GM21576 (cell line): Measurements from ENCODE around the gene BHLHE23.

Source experiments
- ATAC-seq: cut with Tn5 transposase; IDR thresholded peaks from one replicate; pipeline ENCODE4 v1.9.1; 2021; ENCODE audit warnings: mild to moderate bottlenecking, moderate library complexity; ENCODE audit not compliant: unreplicated experiment

The BHLHE23 gene

GRCh38 chr20:62975812-62976508, 30.8 kb downstream of the BHLHE23 start:
- ATAC-seq = no peak

GRCh38 chr20:62975251-62975760, 31.5 kb downstream of the BHLHE23 start:
- no peak for ATAC-seq

GRCh38 chr20:62972845-62973745, 33.7 kb downstream of the BHLHE23 start:
- ATAC-seq = no peak

GRCh38 chr20:62971950-62972844, 34.6 kb downstream of the BHLHE23 start:
- peak; percentile 59 for ATAC-seq

- no peak for ATAC-seq
Measured at GRCh38 chr20:62971211-62971949, 35.4 kb downstream of the BHLHE23 start.

GRCh38 chr20:62970307-62971210, 36.2 kb downstream of the BHLHE23 start:
- no peak for ATAC-seq

- ATAC-seq = no peak
Measured at GRCh38 chr20:62969939-62970306, 36.8 kb downstream of the BHLHE23 start.

GRCh38 chr20:62969179-62969760, 37.5 kb downstream of the BHLHE23 start:
- ATAC-seq = no peak

- no peak for ATAC-seq
Measured at GRCh38 chr20:62968378-62969178, 38.2 kb downstream of the BHLHE23 start.

GRCh38 chr20:62967628-62968351, 39.0 kb downstream of the BHLHE23 start:
- no peak for ATAC-seq

GRCh38 chr20:62967149-62967501, 39.6 kb downstream of the BHLHE23 start:
- no peak for ATAC-seq

GRCh38 chr20:62966212-62967148, 40.3 kb downstream of the BHLHE23 start:
- ATAC-seq = no peak

- no peak for ATAC-seq
Measured at GRCh38 chr20:62965363-62965771, 41.4 kb downstream of the BHLHE23 start.

GRCh38 chr20:62964700-62965099, 42.1 kb downstream of the BHLHE23 start:
- no peak for ATAC-seq

GRCh38 chr20:62963614-62964397, 43.0 kb downstream of the BHLHE23 start:
- ATAC-seq = no peak
